Ovary (tissue), 3 donors: ENCODE measurements around the gene EN2.

Experiments used
- CTCF ChIP-seq, 3 donors: fragments of 450-650 bp in 2 of 3; fragments of 200-600 bp in 1 of 3; IDR thresholded peaks; one replicate each; pipeline versions ENCODE4 v1.5.1 to v1.8.0; 2016 to 2022; ENCODE audit warnings: antibody characterized with exemption in 3 of 3, mild to moderate bottlenecking in 1 of 3
- EP300 ChIP-seq: sonication (generic); formaldehyde crosslinking; IDR thresholded peaks from one replicate; pipeline ENCODE4 v1.6.1; 2017; ENCODE audit warnings: antibody characterized with exemption
- POLR2A ChIP-seq: fragments of 450-650 bp; IDR thresholded peaks from one replicate; pipeline ENCODE4 v1.6.1; 2017; ENCODE audit warnings: antibody characterized with exemption, mild to moderate bottlenecking, moderate library complexity
- donor health status: DM: no; HTN: no; CAD: no.

- TF ChIP-seq CTCF (IDR thresholded peaks at IDR 0.05) (no peak), POLR2A (no peak), EP300 (no peak)
Measured at GRCh38 chr7:155470686-155471638, 13.0 kb downstream of the EN2 start.
